Hematopoietic multipotent progenitor cell treated with erythropoietin and hydrocortisone succinate and interleukin-3 and kit ligand, for 6 days (in vitro differentiated cells): Measurements from ENCODE around the gene CTNNB1.

Experiments
- DNase-seq: peaks from one replicate; pipeline ENCODE4 v3.0.0-alpha.2; 2015

The CTNNB1 gene

DNA sequence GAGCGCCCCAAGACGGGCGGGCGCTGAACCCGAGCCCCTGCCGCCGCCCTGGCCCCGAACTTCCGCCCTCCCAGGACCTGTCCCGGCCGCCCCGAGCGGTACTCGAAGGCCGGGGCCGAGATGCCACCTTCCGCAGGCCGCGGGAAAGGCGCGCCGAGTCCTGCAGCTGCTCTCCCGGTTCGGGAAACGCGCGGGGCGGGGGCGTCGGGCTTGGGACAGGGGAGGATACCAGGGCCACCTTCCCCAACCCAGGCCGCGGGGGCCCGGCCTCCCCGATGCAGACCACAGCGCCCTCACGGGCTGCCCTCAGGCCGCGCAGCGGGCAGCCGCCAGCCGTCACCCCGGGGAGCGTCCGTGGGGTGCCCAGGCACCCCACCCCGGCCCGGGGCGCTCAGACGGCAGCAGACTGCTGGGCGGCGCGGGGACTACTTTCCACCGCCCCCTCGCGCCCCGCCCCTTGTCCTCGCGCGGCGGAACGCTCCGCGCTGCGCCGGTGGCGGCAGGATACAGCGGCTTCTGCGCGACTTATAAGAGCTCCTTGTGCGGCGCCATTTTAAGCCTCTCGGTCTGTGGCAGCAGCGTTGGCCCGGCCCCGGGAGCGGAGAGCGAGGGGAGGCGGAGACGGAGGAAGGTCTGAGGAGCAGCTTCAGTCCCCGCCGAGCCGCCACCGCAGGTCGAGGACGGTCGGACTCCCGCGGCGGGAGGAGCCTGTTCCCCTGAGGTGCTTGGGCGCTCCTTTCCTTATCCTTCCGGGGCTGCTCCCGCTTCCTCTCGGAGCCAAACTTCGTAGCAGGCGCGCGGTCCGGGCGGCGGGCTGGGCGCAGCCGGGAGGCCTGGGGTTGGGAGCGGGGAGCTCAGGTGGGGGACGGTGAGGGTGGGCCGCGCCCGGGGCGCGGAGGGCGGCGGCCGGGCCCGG, at the start of gene CTNNB1:
CTNNB1 (plus strand) TSS at position 556 of the 916 bp plus-strand sequence. CDS start 24,564 bp downstream, outside the sequence.
- DNase-seq: peak; percentile 93

- no peak for DNase-seq
Measured at GRCh38 chr3:41155834-41156233, 43.5 kb upstream of the CTNNB1 start.

DNA sequence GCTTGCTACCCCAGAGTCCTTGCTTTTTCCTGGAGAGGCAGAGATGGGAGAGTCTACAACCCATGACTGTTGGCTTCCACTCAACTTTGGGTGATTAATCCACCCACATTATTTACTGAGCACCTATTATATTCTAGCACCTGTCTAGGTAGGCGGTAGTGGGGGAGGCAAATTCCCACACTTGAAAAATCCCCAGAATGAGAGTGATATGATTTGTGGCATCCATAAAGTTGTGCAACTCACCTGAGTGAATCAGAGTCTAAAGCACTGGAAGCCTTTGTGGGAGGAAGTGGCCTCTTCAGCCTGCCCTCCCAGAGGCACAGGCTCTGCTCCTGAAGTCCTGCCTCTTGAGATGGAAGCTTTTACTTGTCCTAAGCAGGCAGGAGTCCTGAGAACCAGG, 40.4 kb upstream of the CTNNB1 start:
- no peak for DNase-seq

DNA sequence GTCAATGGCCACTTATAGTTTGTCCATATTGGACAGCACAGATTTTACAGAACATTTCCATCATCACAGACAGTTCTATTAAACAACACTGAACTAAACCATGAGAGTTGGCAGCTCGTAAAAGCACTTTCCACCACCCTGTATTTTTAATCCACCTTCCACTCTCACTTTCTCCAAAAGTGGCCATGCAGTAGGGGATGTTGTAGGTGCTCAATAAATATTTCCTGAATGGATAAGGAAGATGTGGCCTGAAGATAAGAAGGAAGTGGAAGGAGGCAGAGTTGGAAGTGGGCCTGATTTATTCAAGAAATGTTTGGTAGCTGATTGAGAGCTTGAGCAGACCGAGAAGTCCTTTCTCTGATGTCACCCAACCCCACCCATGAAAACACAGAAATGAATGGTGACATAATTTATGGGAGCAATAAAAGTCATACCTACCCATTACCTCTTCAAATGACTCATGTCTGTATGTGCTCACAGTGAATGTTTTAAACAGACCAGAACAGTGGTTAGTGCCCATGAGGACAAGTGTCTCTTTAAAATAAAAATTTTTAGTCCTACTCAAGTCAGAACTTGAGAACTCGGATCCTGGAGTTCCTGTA, 39.6 kb upstream of the CTNNB1 start:
- DNase-seq: no peak

- DNase-seq: no peak
Measured at GRCh38 chr3:41162541-41162940, 36.8 kb upstream of the CTNNB1 start.

GRCh38 chr3:41163006-41163405, 36.3 kb upstream of the CTNNB1 start:
- no peak for DNase-seq

DNA sequence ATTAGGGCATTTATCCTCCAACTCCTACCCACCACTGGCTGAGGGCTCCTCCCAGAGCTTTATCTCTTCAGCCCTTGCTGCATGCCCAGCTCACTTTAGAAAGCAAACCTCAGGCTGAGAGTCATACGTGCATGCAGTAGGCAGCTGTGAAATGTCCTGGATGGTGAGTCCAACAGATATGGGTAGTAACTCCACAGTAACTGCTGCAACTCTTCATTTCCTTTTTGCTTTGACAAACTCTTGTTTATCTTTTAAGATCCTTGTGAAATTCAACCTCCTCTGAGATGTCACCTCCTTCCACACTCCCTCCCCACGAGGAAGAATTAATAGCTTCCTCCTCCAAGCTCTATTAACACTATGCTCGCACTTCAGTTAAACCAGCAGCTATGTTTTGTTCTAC, 35.9 kb upstream of the CTNNB1 start:
- peak; percentile 62 for DNase-seq

DNA sequence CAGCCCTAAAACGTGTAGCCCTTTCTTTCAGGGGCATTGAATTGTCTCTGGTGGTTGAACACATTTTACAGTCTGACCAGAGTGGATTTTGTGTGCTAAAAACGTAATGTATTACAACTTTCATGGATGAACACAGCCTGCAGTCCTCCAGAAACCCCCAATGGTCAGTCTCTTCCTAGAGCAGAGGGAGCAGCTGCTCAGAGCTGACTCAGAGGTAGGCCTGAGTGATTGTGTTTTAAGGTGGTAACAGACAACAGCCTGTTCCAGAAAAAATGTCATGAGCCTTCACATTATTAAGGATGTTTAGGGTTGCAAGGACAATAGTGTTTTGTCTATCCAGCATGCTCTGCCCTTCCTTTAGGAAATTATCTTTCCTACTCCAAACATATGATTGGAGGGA, 34.5 kb upstream of the CTNNB1 start:
- DNase-seq: no peak

DNA sequence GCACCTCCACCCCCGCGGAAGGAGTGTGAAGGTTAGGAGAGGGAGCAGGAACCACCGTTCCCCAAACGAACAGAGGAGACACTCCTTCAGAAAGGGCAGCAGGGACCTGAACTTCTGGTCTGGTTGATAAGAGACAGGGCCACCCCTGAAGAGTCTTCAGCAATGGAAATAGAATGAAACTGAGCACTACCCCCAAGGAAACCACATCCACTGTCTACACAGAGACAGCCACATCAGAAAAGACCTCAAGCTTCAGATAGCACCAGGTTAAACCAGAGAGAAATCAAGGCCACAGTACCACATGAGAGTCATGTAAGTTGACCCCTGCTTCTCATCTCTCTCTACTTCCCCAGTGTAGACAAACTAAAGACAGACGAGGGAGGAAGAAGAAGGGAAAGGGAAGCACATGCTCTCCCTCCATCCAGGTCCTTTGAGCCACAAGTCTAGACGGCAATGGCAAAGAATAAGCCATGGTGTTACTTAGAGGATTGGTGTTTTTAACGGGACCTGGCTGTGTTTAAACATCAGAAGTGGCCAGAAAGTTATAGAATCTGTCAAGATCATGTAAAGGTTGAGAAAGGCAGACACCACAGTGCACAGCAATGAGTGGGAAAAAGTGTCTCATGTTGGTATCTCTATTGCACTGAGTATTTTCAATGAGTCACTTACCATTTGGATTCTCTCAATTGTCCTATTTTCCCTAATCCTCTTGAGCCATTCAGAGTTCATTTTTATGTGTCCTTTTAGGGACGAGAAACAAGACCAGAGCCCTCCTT, 31.4 kb upstream of the CTNNB1 start:
- DNase-seq: peak; percentile 66

- DNase-seq: no peak
Measured at GRCh38 chr3:41169023-41169422, 30.3 kb upstream of the CTNNB1 start.

GRCh38 chr3:41173926-41174885, 25.1 kb upstream of the CTNNB1 start:
- DNase-seq: no peak

- no peak for DNase-seq
Measured at GRCh38 chr3:41175365-41175764, 23.9 kb upstream of the CTNNB1 start.

DNA sequence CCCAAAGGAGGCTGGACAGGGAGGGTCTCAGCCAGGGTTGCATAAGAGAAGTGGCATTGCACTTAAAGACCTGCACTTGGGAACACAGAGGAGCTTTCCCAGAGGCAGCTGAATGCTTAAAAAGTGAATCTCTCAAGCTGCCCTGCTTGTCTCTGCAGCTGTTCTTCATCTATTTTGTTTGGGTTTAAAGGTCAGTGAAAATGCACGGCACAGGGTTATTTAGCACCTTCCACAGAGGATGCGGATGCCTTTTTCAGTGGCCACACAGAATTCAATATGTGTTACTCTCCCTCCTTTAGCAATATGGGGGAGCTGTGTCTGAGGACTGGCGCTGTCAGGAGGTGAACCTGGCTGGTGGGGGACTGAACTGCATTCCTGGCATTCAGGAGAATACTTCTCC, 22.7 kb upstream of the CTNNB1 start:
- no peak for DNase-seq

- no peak for DNase-seq
Measured at GRCh38 chr3:41178576-41178975, 20.7 kb upstream of the CTNNB1 start.

GRCh38 chr3:41180396-41180795, 18.9 kb upstream of the CTNNB1 start:
- no peak for DNase-seq

GRCh38 chr3:41182504-41183059, 16.7 kb upstream of the CTNNB1 start:
- no peak for DNase-seq

- no peak for DNase-seq
Measured at GRCh38 chr3:41184394-41184793, 14.9 kb upstream of the CTNNB1 start.

- no peak for DNase-seq
Measured at GRCh38 chr3:41186297-41186696, 13.0 kb upstream of the CTNNB1 start.

DNA sequence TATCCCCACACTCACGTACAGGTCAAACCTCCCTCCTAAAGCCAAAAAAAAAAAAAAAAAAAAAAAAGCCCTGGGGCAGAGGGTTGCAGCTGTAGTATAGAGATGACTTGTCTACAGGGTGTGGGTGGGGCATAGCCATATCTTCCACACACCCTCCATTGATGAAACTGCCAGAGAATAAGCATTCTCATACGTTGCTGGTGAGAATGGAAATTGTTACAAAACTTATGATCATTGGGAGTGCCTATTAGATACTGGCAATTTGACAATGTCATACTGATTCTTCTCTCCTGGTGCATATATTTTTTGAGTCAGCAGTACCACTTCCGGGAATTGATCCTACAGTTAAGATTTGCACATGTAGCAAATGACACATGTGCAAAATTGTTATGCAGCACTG, 11.0 kb upstream of the CTNNB1 start:
- no peak for DNase-seq

DNA sequence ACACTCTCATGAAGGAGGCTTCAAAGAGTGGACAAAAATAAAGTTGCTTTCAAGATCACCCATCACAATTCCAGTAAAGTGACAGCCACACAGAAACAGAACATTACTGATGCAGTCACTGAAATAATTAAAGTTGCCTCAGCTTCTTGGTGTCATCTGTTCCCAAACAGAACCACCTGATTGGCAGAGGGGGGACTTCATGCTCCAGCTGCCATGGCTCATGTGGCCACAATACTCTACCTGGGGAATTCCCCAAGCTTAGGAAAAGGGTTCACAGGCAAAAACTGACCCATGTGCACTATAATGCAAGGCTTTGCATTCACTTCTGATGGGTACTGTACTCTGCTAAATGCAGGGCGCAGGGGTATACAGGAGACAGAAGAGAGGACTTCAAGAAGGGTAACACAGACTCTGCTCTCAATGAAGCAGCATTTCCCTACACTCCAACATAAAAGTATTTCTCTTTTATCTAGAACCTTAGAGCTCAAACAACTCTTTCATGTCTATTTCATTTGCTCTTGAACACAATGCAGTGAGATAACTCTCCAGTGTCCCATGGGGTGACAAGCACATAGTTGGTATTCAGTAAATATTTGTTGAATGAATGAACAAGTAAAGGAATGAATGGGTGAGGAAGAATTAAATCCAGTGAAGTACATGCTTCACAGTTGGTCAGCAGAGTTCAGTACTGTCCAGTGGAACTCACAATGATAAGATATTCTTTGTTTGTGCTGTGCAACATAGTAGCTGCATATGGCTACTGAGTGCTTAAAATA, 8.6 kb upstream of the CTNNB1 start:
- DNase-seq: no peak

- DNase-seq: no peak
Measured at GRCh38 chr3:41192885-41193284, 6.4 kb upstream of the CTNNB1 start.
